Uterus (tissue), 4 donors: ENCODE data around the gene SLC2A13. TPM values are rescaled to one million over a fixed set of nuclear protein-coding genes. Genes with fewer than 3 reads are reported as not detected.

ENCODE experiments used
- DNase-seq, 2 donors: peaks; one replicate each; pipeline ENCODE4 v3.0.0-alpha.2; 2019 to 2020
- H3K27ac ChIP-seq, 2 donors: fragments of 200-600 bp; sonication (generic); 1 replicate in 1 of 2; 2 replicates in 1 of 2; pipeline ENCODE4 v1.5.1; 2016 to 2018
- H3K27me3 ChIP-seq, 2 donors: fragments of 200-600 bp; sonication (generic); one replicate each; pipeline ENCODE4 v1.5.1; 2018 to 2019; ENCODE audit warnings: control low read depth in 1 of 2
- H3K36me3 ChIP-seq, 2 donors: fragments of 200-600 bp; sonication (generic); one replicate each; pipeline ENCODE4 v1.5.1; 2019; ENCODE audit warnings: control low read depth in 1 of 2
- H3K4me1 ChIP-seq, 2 donors: fragments of 200-600 bp; sonication (generic); one replicate each; pipeline ENCODE4 v1.5.1; 2018 to 2019; ENCODE audit warnings: control low read depth in 1 of 2
- H3K4me3 ChIP-seq, 2 donors: fragments of 200-600 bp; sonication (generic); 1 replicate in 1 of 2; 2 replicates in 1 of 2; pipeline ENCODE4 v1.5.1; 2018 to 2019; ENCODE audit warnings: mild to moderate bottlenecking in 1 of 2
- H3K9me3 ChIP-seq, 2 donors: fragments of 200-600 bp; sonication (generic); one replicate each; pipeline ENCODE4 v1.5.1; 2019; ENCODE audit warnings: control low read depth in 1 of 2
- POLR2A ChIP-seq, 2 donors: fragments of 450-650 bp; IDR thresholded peaks; one replicate each; pipeline ENCODE4 v1.6.1; 2016; ENCODE audit warnings: antibody characterized with exemption in 2 of 2, mild to moderate bottlenecking in 1 of 2, moderate library complexity in 1 of 2
- intact Hi-C: fragments of 100-400 bp; cut with DNase I; formaldehyde crosslinking; loops from one replicate; pipeline ENCODE4 v1.15.1; 2023; ENCODE audit warnings: low total_unique reads
- total RNA-seq, 4 donors: library from RNA; depleted of rRNA in 3 of 4; stranded (reverse); fragments of >200 nt in 3 of 4; gene quantifications; one replicate each; pipeline versions ENCODE4 v1.1.0 to v1.2.4, GENCODE V29; 2014 to 2023
- TF ChIP-seq, protein P1 (sequence below), 4 experiments: fragments of 200-600 bp in 2 of 4; fragments of 450-650 bp in 2 of 4; sonication (generic) in 2 of 4; IDR thresholded peaks; one replicate each; pipeline ENCODE4 v1.5.1; 2016 to 2019; ENCODE audit warnings: antibody characterized with exemption in 4 of 4, mild to moderate bottlenecking in 2 of 4, moderate library complexity in 1 of 4
- donor health status: DM: yes; HTN: yes; CAD: no.

SLC2A13 gene
- total RNA-seq, 4 donors from 2014 or later: 12.8 to 31.7 (median 15.3) TPM

- intact Hi-C loops: no loop called here
- H3K4me1 ChIP-seq: peaks cover 0 to 1% of the 10 kb centered on the region in 2 donors
- H3K9me3 ChIP-seq: no peaks in the 10 kb centered on the region
- no peak for DNase-seq
- H3K27ac ChIP-seq: no peak overlapping the region
- no peaks in the 10 kb centered on the region for H3K27me3 ChIP-seq
- TF ChIP-seq, protein P1, sequence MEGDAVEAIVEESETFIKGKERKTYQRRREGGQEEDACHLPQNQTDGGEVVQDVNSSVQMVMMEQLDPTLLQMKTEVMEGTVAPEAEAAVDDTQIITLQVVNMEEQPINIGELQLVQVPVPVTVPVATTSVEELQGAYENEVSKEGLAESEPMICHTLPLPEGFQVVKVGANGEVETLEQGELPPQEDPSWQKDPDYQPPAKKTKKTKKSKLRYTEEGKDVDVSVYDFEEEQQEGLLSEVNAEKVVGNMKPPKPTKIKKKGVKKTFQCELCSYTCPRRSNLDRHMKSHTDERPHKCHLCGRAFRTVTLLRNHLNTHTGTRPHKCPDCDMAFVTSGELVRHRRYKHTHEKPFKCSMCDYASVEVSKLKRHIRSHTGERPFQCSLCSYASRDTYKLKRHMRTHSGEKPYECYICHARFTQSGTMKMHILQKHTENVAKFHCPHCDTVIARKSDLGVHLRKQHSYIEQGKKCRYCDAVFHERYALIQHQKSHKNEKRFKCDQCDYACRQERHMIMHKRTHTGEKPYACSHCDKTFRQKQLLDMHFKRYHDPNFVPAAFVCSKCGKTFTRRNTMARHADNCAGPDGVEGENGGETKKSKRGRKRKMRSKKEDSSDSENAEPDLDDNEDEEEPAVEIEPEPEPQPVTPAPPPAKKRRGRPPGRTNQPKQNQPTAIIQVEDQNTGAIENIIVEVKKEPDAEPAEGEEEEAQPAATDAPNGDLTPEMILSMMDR (IDR thresholded peaks at IDR 0.05): no peak
- no peak for TF ChIP-seq POLR2A (IDR thresholded peaks at IDR 0.05)
- no peak overlapping the region for H3K4me3 ChIP-seq
- no peaks in the 10 kb centered on the region for H3K36me3 ChIP-seq
These were observed 185.2 kb downstream of the SLC2A13 start for GRCh38 chr12:39920647-39921046.

- no peak overlapping the region for H3K4me3 ChIP-seq
- TF ChIP-seq, protein P1 (IDR thresholded peaks at IDR 0.05): no peak
- TF ChIP-seq POLR2A (IDR thresholded peaks at IDR 0.05): no peak
- no peaks in the 10 kb centered on the region for H3K27me3 ChIP-seq
- H3K4me1 ChIP-seq: peaks cover 0 to 4% of the 10 kb centered on the region in 2 donors
- no peaks in the 10 kb centered on the region for H3K9me3 ChIP-seq
- H3K36me3 ChIP-seq: no peaks in the 10 kb centered on the region
- DNase-seq: no peak
- intact Hi-C loops: no loop called here
- H3K27ac ChIP-seq: no peak overlapping the region
These were observed 185.7 kb downstream of the SLC2A13 start for GRCh38 chr12:39920222-39920621.

DNA sequence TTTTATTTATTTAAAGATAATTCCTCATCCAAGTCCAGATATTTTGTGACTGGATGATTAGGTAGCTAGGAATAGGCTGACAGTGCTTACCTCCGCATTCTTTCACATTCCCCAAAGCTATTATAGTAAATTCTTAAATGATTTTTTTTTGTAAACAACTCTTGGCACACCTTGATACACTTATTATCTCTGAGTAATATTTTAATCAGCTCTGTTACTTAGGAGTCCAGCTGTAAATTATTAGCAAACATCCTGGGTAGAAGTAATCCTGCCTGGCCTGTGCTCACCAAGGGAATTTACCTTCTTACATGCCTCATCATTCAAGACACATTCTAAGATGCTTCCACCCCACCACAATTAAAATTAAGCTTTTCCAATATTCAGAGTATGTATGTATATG lies 186.1 kb downstream of the SLC2A13 start:
- no peaks in the 10 kb centered on the region for H3K27me3 ChIP-seq
- no peak for DNase-seq
- H3K4me3 ChIP-seq: no peak overlapping the region
- no peaks in the 10 kb centered on the region for H3K36me3 ChIP-seq
- peaks cover 0 to 4% of the 10 kb centered on the region in 2 donors for H3K4me1 ChIP-seq
- no peaks in the 10 kb centered on the region for H3K9me3 ChIP-seq
- H3K27ac ChIP-seq: no peak overlapping the region
- intact Hi-C loops: no loop called here
- TF ChIP-seq POLR2A (IDR thresholded peaks at IDR 0.05): no peak
- TF ChIP-seq, protein P1 (IDR thresholded peaks at IDR 0.05): no peak

GRCh38 chr12:39915249-39915648 lies 190.6 kb downstream of the SLC2A13 start:
- no peaks in the 10 kb centered on the region for H3K27me3 ChIP-seq
- no peaks in the 10 kb centered on the region for H3K36me3 ChIP-seq
- H3K9me3 ChIP-seq: no peaks in the 10 kb centered on the region
- H3K4me3 ChIP-seq: no peak overlapping the region
- H3K27ac ChIP-seq: no peak overlapping the region
- peaks cover 0 to 4% of the 10 kb centered on the region in 2 donors for H3K4me1 ChIP-seq
- TF ChIP-seq, protein P1 (IDR thresholded peaks at IDR 0.05): no peak
- no peak for TF ChIP-seq POLR2A (IDR thresholded peaks at IDR 0.05)
- intact Hi-C loops: no loop called here
- no peak for DNase-seq

- Histone ChIP-seq H3K4me1 (peaks cover 0 to 4% of the 10 kb centered on the region in 2 donors), H3K4me3 (no peak overlapping the region), H3K27ac (no peak overlapping the region), H3K27me3 (no peaks in the 10 kb centered on the region), H3K9me3 (no peaks in the 10 kb centered on the region), H3K36me3 (no peaks in the 10 kb centered on the region)
- TF ChIP-seq, protein P1 (IDR thresholded peaks at IDR 0.05): no peak
- no peak for TF ChIP-seq POLR2A (IDR thresholded peaks at IDR 0.05)
- DNase-seq: no peak
- intact Hi-C loops: no loop called here
These were observed 193.5 kb downstream of the SLC2A13 start for GRCh38 chr12:39912211-39912980.
